Measurements from ENCODE around the gene ZFYVE1. TPM values are rescaled to one million over a fixed set of nuclear protein-coding genes. Genes with fewer than 3 reads are reported as not detected.

The ZFYVE1 gene
- 18.6 and 23.6 TPM in 2 replicates for polyA plus RNA-seq (2012; rRNA removed)
- polyA plus RNA-seq (2012; cell fraction: cytosol; rRNA removed): 9.3 and 13.0 TPM in 2 replicates
- 39.8 and 41.3 TPM in 2 replicates for polyA plus RNA-seq (2012; cell fraction: nucleus; rRNA removed)

DNA sequence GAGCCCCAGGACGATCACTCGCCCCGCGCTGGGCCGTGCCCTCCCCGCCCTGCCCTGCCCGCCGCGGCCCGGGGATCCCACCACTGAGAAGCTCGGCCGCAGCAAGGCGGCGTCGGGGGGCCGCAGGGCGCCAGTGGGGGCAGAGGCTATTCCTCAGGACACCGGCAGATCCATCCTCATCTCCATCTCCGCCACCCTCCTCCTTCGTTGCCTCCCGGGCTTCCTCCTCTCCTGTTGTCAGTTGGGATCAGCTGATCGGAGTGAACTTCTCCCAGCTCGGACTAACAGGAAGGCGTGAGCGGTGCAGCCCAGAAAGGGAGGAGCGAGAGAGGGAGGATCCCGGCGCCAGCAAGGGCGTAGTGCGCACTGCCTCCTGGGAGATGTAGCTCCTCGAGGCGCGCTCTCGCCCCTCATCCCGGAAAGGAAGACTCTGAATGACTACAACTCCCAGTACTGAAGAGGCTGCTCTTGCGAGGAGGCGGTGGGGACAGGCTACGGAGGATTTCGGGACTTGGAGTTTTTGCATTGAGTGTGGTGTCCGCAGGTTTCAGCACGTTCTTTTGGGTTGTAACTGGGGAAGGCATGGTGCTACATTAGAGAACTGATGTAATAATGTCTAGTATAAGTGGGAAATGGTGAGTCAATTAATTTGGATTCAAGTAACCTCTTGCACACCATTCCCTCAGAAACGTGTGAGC lies at the start of gene ZFYVE1:
TSS of gene ZFYVE1 (minus strand) at position 262 of the 698 bp plus-strand sequence. CDS start 2,598 bp downstream, outside the sequence.
- H4K20me1 ChIP-seq (ENCODE audit: insufficient read depth): peaks cover 11% of the 10 kb centered on the region; the same call in 1 of the 2 replicates
- CTCF ChIA-PET: interaction anchor here (1.0 to 1.2 kb wide), 2 partner anchors 31 to 614 kb away, joined by 3 to 4 read pairs; partner anchors contain the start of gene RBM25

DNA sequence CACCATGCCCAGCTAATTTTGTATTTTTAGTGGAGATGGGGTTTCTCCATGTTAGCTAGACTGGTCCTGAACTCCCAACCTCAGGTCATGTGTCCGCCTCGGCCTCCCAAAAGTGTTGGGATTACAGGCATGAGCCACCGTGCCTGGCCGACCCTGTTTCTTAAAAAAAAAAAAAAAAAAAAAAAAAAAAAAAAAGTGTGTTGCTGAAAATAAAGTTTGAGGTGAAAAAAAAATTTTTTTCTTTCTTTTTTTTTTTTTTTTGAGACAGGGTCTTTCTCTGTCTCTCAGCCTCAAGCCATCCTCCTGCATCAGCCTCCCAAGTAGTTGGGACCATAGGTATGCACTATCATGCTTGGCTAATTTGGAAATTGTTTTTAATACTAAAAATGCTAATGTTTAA lies 42.7 kb upstream of the ZFYVE1 start:
- CTCF ChIA-PET: no interaction called here
- no peak for DNase-seq
- Histone ChIP-seq H3K9ac (no peak overlapping the region), H3K9me3 (no peaks in the 10 kb centered on the region), H3K27ac (ENCODE audit: low read depth in 2 of 2, low read length in 1 of 2) (no peak overlapping the region), H3K36me3 (replicated peaks in 1 of 2; ENCODE audit: control insufficient read depth in 1 of 2, insufficient read depth in 2 of 2, low read length in 1 of 2) (peaks cover 12 to 53% of the 10 kb centered on the region in 2 experiments), H3K4me2 (no peak overlapping the region), H3K4me1 (ENCODE audit: control insufficient read depth in 1 of 2, insufficient read depth in 2 of 2, low read depth in 1 of 2, low read length in 1 of 2) (no peaks in the 10 kb centered on the region), H2AFZ (ENCODE audit: low read depth) (no peak overlapping the region), H4K20me1 (ENCODE audit: insufficient read depth) (peaks cover 100% of the 10 kb centered on the region), H3K27me3 (ENCODE audit: insufficient read depth) (no peaks in the 10 kb centered on the region), H3K79me2 (ENCODE audit: insufficient read depth) (peaks cover 100% of the 10 kb centered on the region), H3F3A (replicated peaks; ENCODE audit: insufficient read depth) (peaks cover 4% of the 10 kb centered on the region), H3K4me3 (ENCODE audit: low read depth in 2 of 2, low read length in 1 of 2) (no peak overlapping the region), H3K9me2 (no peaks in the 10 kb centered on the region)
- 100% methylated on average over 4 of the region's 4 CpGs for WGBS (ENCODE audit: low lambda C conversion rate)
- POLR2A ChIA-PET: no interaction called here
- TF ChIP-seq FOXM1 (IDR thresholded peaks at IDR 0.05; ENCODE audit: low read depth) (no peak), CTCF (IDR thresholded peaks at IDR 0.05) (no peak), POLR2AphosphoS5 (IDR thresholded peaks at IDR 0.05; ENCODE audit: low read depth, low read length) (no peak), ELF1 (IDR thresholded peaks at IDR 0.05) (no peak), SMC3 (IDR thresholded peaks at IDR 0.05; ENCODE audit: low read depth, low read length) (no peak), JUND (IDR thresholded peaks at IDR 0.05) (no peak), GABPA (IDR thresholded peaks at IDR 0.05; ENCODE audit: low read depth) (no peak), TCF12 (IDR thresholded peaks at IDR 0.05) (no peak), EP300 (IDR thresholded peaks at IDR 0.05; ENCODE audit: borderline replicate concordance in 1 of 2, low read depth in 1 of 2, low read length in 1 of 2) (no peak), TAF1 (IDR thresholded peaks at IDR 0.05; ENCODE audit: borderline replicate concordance, low read depth, low read length) (no peak)

More for the DNA sequence above, at the start of gene ZFYVE1:
- H3K4me2 ChIP-seq: peak within 1 kb of the TSS; percentile 86
- DNase-seq: peak; percentile 93
- 1% methylated on average over 22 of the region's 42 CpGs for WGBS (ENCODE audit: low lambda C conversion rate)
- no peak for TF ChIP-seq EP300 (IDR thresholded peaks at IDR 0.05; ENCODE audit: borderline replicate concordance in 1 of 2, low read depth in 1 of 2, low read length in 1 of 2)
- peak; percentile 72; the same call in 1 of the 2 replicates for TF ChIP-seq TAF1 (IDR thresholded peaks at IDR 0.05; ENCODE audit: borderline replicate concordance, low read depth, low read length)
- no peak for TF ChIP-seq CHD2 (IDR thresholded peaks at IDR 0.05; ENCODE audit: low read length, partially characterized antibody)
- TF ChIP-seq RAD21 (IDR thresholded peaks at IDR 0.05; ENCODE audit: low read length): no peak
- TF ChIP-seq SIN3A (IDR thresholded peaks at IDR 0.05; ENCODE audit: borderline replicate concordance, low read depth, low read length): peak; percentile 98
- TF ChIP-seq GABPA (IDR thresholded peaks at IDR 0.05; ENCODE audit: low read depth): peak; percentile 76
- peak; percentile 93 for TF ChIP-seq POLR2AphosphoS5 (IDR thresholded peaks at IDR 0.05; ENCODE audit: low read depth, low read length)
- TF ChIP-seq, protein P1, sequence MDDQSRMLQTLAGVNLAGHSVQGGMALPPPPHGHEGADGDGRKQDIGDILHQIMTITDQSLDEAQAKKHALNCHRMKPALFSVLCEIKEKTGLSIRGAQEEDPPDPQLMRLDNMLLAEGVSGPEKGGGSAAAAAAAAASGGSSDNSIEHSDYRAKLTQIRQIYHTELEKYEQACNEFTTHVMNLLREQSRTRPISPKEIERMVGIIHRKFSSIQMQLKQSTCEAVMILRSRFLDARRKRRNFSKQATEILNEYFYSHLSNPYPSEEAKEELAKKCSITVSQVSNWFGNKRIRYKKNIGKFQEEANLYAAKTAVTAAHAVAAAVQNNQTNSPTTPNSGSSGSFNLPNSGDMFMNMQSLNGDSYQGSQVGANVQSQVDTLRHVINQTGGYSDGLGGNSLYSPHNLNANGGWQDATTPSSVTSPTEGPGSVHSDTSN (IDR thresholded peaks at IDR 0.05): peak; percentile 65
- TF ChIP-seq, protein P2, sequence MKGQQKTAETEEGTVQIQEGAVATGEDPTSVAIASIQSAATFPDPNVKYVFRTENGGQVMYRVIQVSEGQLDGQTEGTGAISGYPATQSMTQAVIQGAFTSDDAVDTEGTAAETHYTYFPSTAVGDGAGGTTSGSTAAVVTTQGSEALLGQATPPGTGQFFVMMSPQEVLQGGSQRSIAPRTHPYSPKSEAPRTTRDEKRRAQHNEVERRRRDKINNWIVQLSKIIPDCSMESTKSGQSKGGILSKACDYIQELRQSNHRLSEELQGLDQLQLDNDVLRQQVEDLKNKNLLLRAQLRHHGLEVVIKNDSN (IDR thresholded peaks at IDR 0.05; ENCODE audit: borderline replicate concordance, low read depth): peak; percentile 89
- peak; percentile 54 for TF ChIP-seq NRF1 (IDR thresholded peaks at IDR 0.05; ENCODE audit: low read depth, low read length)
- TF ChIP-seq, protein P3, sequence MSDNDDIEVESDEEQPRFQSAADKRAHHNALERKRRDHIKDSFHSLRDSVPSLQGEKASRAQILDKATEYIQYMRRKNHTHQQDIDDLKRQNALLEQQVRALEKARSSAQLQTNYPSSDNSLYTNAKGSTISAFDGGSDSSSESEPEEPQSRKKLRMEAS (IDR thresholded peaks at IDR 0.05; ENCODE audit: low read depth): peak; percentile 48; the same call in 1 of the 2 replicates
- peak; percentile 85 for TF ChIP-seq MXI1 (IDR thresholded peaks at IDR 0.05; ENCODE audit: low read depth, low read length)
- TF ChIP-seq GATA2 (CRISPR knock-in tag; IDR thresholded peaks at IDR 0.05): no peak
- TF ChIP-seq TCF12 (IDR thresholded peaks at IDR 0.05): 0 out of 2 replicates have a peak, but pooled peaks have one; percentile 22
- TF ChIP-seq ELF1 (IDR thresholded peaks at IDR 0.05): peak; percentile 85
- peaks cover 18 to 22% of the 10 kb centered on the region in 2 experiments for H3K36me3 ChIP-seq (replicated peaks in 1 of 2; ENCODE audit: control insufficient read depth in 1 of 2, insufficient read depth in 2 of 2, low read length in 1 of 2)
- H3K9me3 ChIP-seq: no peaks in the 10 kb centered on the region
- H3K27ac ChIP-seq (ENCODE audit: low read depth in 2 of 2, low read length in 1 of 2): peak within 1 kb of the TSS; percentile 70 to 79
- peak within 1 kb of the TSS; percentile 68 to 95 for H3K4me3 ChIP-seq (ENCODE audit: low read depth in 2 of 2, low read length in 1 of 2)
- H3K9me2 ChIP-seq: no peaks in the 10 kb centered on the region
- no peaks in the 10 kb centered on the region for H3F3A ChIP-seq (replicated peaks; ENCODE audit: insufficient read depth)
- H3K9ac ChIP-seq: peak within 1 kb of the TSS; percentile 81
- H3K27me3 ChIP-seq (ENCODE audit: insufficient read depth): no peaks in the 10 kb centered on the region
- peak within 1 kb of the TSS; percentile 93 for H2AFZ ChIP-seq (ENCODE audit: low read depth)
- peaks cover 0 to 7% of the 10 kb centered on the region in 2 experiments; a peak in 1 of 4 replicates for H3K4me1 ChIP-seq (ENCODE audit: control insufficient read depth in 1 of 2, insufficient read depth in 2 of 2, low read depth in 1 of 2, low read length in 1 of 2)
- H3K79me2 ChIP-seq (ENCODE audit: insufficient read depth): peaks cover 41% of the 10 kb centered on the region
- POLR2A ChIA-PET: interaction anchor here (0.8 to 1.6 kb wide), 2 partner anchors 20 to 31 kb away, joined by 3 to 16 read pairs; partner anchors contain the start of gene RBM25

All from SK-N-SH (cell line).